ENCODE data around the gene FGF14. TPM values are rescaled to one million over a fixed set of nuclear protein-coding genes. Genes with fewer than 3 reads are reported as not detected.

FGF14 gene
- total RNA-seq, 2 donors from 2014 or later = under 0.01 to 0.28 TPM

DNA sequence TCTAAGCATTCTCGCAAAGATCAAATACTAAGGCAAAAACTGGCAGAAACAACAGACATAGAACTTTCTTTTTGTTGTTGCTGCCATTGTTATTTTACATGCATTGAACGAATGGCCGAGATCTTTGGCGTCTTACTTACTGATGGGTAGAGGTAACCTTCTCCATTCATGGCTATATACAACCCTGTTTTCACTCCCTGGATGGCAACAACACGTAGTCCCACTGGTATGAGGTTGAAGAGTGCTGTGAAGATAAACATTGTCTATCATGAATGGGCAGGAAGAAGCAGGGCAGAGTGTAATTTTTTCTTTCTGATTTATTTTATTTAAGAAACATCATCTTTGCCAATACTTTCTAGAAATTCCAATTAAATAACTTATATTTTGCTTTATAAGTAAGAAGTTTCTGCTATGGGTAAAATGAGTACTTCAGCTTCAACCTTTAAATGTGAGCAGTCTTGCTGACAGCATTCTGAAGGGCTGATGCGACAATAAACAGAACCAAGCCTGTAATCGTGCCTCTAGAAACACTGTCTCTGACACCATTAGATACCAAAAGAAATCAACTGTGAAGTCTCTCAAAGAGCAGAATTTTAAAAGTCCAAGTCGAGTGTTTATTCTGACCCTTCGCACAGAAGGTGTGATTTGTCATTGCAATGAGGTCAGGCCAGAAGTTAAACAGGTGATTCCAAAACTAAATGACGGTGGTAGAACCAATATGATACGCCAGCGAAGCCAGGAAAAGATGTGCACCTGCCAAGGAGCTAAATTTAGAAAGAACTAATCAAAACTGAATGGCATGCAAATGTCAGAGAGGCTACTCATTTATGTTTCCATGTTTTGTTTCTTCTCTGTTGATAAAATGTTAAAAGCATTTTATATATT, 533.0 kb downstream of the FGF14 start:
- Histone ChIP-seq H3K27ac (no peak overlapping the region), H3K9me3 (no peaks in the 10 kb centered on the region), H3K36me3 (no peaks in the 10 kb centered on the region), H3K4me1 (replicated peaks) (no peaks in the 10 kb centered on the region), H3K4me3 (no peak overlapping the region), H3K27me3 (replicated peaks; ENCODE audit: insufficient read depth) (no peaks in the 10 kb centered on the region)
- TF ChIP-seq POLR2AphosphoS5 (IDR thresholded peaks at IDR 0.05) = no peak
- TF ChIP-seq POLR2A (IDR thresholded peaks at IDR 0.05) = no peak
- TF ChIP-seq, protein P1, sequence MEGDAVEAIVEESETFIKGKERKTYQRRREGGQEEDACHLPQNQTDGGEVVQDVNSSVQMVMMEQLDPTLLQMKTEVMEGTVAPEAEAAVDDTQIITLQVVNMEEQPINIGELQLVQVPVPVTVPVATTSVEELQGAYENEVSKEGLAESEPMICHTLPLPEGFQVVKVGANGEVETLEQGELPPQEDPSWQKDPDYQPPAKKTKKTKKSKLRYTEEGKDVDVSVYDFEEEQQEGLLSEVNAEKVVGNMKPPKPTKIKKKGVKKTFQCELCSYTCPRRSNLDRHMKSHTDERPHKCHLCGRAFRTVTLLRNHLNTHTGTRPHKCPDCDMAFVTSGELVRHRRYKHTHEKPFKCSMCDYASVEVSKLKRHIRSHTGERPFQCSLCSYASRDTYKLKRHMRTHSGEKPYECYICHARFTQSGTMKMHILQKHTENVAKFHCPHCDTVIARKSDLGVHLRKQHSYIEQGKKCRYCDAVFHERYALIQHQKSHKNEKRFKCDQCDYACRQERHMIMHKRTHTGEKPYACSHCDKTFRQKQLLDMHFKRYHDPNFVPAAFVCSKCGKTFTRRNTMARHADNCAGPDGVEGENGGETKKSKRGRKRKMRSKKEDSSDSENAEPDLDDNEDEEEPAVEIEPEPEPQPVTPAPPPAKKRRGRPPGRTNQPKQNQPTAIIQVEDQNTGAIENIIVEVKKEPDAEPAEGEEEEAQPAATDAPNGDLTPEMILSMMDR (IDR thresholded peaks at IDR 0.05) = no peak
- DNase-seq (ENCODE audit: low spot score) = no peak
- 68% methylated on average over 12 of the region's 12 CpGs for WGBS
- intact Hi-C loops (cut with DNase I) = no loop called here

DNA sequence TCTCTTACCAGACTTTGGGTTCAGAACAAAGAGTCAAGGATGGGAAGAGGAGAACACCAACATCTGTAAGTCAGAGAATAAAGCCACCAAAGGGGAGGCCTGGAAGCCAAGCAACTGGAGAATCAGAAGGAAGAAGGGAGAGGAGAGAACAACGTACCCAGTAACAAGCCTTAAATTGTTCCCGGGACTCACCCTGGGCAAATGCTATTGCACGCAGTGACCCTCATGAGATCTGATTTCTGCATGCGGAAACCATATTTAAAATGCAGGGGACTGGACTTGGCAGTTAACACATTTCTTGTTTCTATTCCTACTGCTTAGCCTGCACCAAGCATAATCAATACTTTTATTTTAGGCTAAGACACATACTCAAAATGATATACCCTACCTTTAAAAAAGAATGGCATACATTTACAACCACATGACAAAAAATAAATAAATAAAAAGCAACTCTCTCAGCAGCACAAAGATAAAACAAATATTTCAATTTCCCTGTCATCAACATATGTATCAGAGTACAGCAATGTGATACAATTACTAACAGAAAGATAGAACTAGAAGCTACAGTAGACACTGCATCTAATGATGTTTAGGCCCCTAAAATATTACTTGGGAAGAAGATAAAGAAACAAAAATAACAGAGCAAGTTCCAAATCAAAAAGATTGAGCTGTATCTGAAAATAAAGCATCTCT, 534.8 kb downstream of the FGF14 start:
- H3K27ac ChIP-seq = no peak overlapping the region
- H3K4me1 ChIP-seq (replicated peaks) = no peaks in the 10 kb centered on the region
- H3K27me3 ChIP-seq (replicated peaks; ENCODE audit: insufficient read depth) = no peaks in the 10 kb centered on the region
- no peak for DNase-seq (ENCODE audit: low spot score)
- TF ChIP-seq, protein P1 (IDR thresholded peaks at IDR 0.05) = no peak
- no peak for TF ChIP-seq POLR2A (IDR thresholded peaks at IDR 0.05)
- TF ChIP-seq POLR2AphosphoS5 (IDR thresholded peaks at IDR 0.05) = no peak
- H3K9me3 ChIP-seq = no peaks in the 10 kb centered on the region
- intact Hi-C loops (cut with DNase I) = no loop called here
- no peak overlapping the region for H3K4me3 ChIP-seq
- no peaks in the 10 kb centered on the region for H3K36me3 ChIP-seq
- WGBS = 82% methylated on average over 4 of the region's 4 CpGs

- 73% methylated on average over 5 of the region's 5 CpGs for WGBS
- Histone ChIP-seq H3K9me3 (no peaks in the 10 kb centered on the region), H3K36me3 (no peaks in the 10 kb centered on the region), H3K27me3 (replicated peaks; ENCODE audit: insufficient read depth) (no peaks in the 10 kb centered on the region), H3K4me3 (no peak overlapping the region), H3K4me1 (replicated peaks) (no peaks in the 10 kb centered on the region), H3K27ac (no peak overlapping the region)
- TF ChIP-seq POLR2A (IDR thresholded peaks at IDR 0.05) (no peak), POLR2AphosphoS5 (IDR thresholded peaks at IDR 0.05) (no peak)
- TF ChIP-seq, protein P1 (IDR thresholded peaks at IDR 0.05) = no peak
- DNase-seq (ENCODE audit: low spot score) = no peak
- intact Hi-C loops (cut with DNase I) = no loop called here
These were observed 543.0 kb downstream of the FGF14 start for GRCh38 chr13:101858860-101859259.

DNA sequence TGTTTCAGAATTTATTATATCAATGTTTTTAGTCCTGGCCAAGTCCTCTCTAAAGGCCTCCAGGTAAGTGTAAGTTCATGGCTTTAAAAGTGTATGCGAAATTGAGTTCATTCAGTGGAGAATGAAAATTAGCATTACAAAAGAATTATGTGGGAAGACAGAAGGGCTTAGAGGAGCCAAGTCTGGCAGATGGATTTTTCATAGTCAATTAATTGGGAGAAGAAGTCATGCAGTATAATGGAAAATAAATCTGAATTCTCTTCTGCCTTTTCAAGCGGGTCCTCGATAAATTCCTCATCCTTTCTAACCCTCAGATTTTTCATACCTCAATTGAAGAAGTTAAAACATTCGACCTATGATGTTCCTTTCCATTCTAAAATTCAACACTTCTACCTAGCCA, 555.1 kb downstream of the FGF14 start:
- Histone ChIP-seq H3K27ac (no peak overlapping the region), H3K4me1 (replicated peaks) (no peaks in the 10 kb centered on the region), H3K4me3 (no peak overlapping the region), H3K9me3 (no peaks in the 10 kb centered on the region), H3K36me3 (no peaks in the 10 kb centered on the region), H3K27me3 (replicated peaks; ENCODE audit: insufficient read depth) (no peaks in the 10 kb centered on the region)
- intact Hi-C loops (cut with DNase I) = no loop called here
- no peak for DNase-seq (ENCODE audit: low spot score)
- TF ChIP-seq POLR2AphosphoS5 (IDR thresholded peaks at IDR 0.05) (no peak), POLR2A (IDR thresholded peaks at IDR 0.05) (no peak)
- 86% methylated on average over 4 of the region's 4 CpGs for WGBS

DNA sequence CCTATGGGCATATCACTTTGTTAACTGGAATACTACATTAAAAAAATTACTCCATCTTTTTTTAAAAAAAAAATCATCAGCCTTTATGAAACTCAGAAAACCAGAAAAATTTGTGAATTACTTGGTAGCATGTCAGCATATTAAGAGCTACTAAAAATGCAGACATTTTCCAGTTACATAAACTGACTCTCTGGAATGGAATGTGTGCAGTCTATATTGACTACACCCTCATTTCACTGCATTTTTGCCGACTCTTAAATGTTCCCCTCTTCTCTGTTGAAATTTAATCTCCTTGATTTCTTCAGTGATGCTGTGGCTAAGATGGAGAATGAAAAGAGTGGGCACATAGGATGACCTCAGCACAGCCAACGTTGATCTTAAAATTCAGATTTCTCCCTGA, 555.6 kb downstream of the FGF14 start:
- Histone ChIP-seq H3K27ac (no peak overlapping the region), H3K4me1 (replicated peaks) (no peaks in the 10 kb centered on the region), H3K9me3 (no peaks in the 10 kb centered on the region), H3K4me3 (no peak overlapping the region), H3K27me3 (replicated peaks; ENCODE audit: insufficient read depth) (no peaks in the 10 kb centered on the region), H3K36me3 (no peaks in the 10 kb centered on the region)
- WGBS = 72% methylated on average over 2 of the region's 2 CpGs
- intact Hi-C loops (cut with DNase I) = no loop called here
- TF ChIP-seq, protein P1 (IDR thresholded peaks at IDR 0.05) = no peak
- TF ChIP-seq POLR2A (IDR thresholded peaks at IDR 0.05) (no peak), POLR2AphosphoS5 (IDR thresholded peaks at IDR 0.05) (no peak)
- DNase-seq (ENCODE audit: low spot score) = no peak
